GM12878 (cell line): ENCODE results near the gene TFB1M. TPM values are rescaled to one million over a fixed set of nuclear protein-coding genes. Genes with fewer than 3 reads are reported as not detected.

Experiments
- ATAC-seq: fragments of 200-7000 bp; cut with Tn5 transposase; 3 replicates; pipeline ENCODE4 v1.9.1; 2020; ENCODE audit warnings: mild to moderate bottlenecking, moderate library complexity
- BruUV-seq: library from RNA; stranded (reverse); fragments of 400-500 nt; replicated peaks from 2 replicates; lab custom pipeline; 2021; lab: Mats Ljungman, UMichigan
- CTCF ChIA-PET: fragments of 300-600 bp; sonication (Branson Sonifier 250); formaldehyde crosslinking; extraction: SDS; loops from one replicate; lab custom pipeline; 2021; ENCODE audit warnings: inconsistent platforms; lab: Yijun Ruan, JAX
- POLR2A ChIA-PET: fragments of 350-600 bp; formaldehyde crosslinking; extraction: SDS; loops from one replicate; lab custom pipeline; 2021; ENCODE audit warnings: inconsistent platforms; lab: Charles Lee
- RAD21 ChIA-PET: fragments of 300-600 bp; sonication (Branson Sonifier 250); formaldehyde crosslinking; loops from one replicate; lab custom pipeline; 2023; ENCODE audit warnings: antibody characterized with exemption; ENCODE audit not compliant: unreplicated experiment; lab: Charles Lee
- SMC1A ChIA-PET: fragments of 300-600 bp; sonication (Branson Sonifier 250); formaldehyde crosslinking; loops from one replicate; lab custom pipeline; 2023; ENCODE audit not compliant: unreplicated experiment, uncharacterized antibody; lab: Charles Lee
- DNase-seq: peaks from one replicate; pipeline ENCODE4 v3.0.0-alpha.2; 2011; ENCODE audit warnings: low read depth, low spot score
- FAIRE-seq: peaks from 3 replicates; lab custom pipeline; 2011; peaks lifted over from hg19 to GRCh38; lab: Jason Lieb, UNC
- H2AFZ ChIP-seq: 2 replicates; pipeline ENCODE4 v1.6.0; 2011; ENCODE audit warnings: low read depth, low read length, control low read depth; ENCODE audit not compliant: control insufficient read depth
- H3K27ac ChIP-seq: 2 replicates; pipeline ENCODE4 v1.5.1; 2011; ENCODE audit warnings: control low read depth; ENCODE audit not compliant: control insufficient read depth, insufficient read depth
- H3K27me3 ChIP-seq, 2 experiments: replicated peaks in 1 of 2; 2 replicates each; pipeline versions ENCODE4 v1.6.0 to v1.6.1; 2011; ENCODE audit warnings: low read length in 1 of 2; ENCODE audit not compliant: control insufficient read depth in 2 of 2, insufficient read depth in 2 of 2
- H3K36me3 ChIP-seq, 2 experiments: 2 replicates each; pipeline ENCODE4 v1.5.1; 2011; ENCODE audit warnings: low read length in 1 of 2; ENCODE audit not compliant: control insufficient read depth in 2 of 2, insufficient read depth in 2 of 2
- H3K4me1 ChIP-seq: 2 replicates; pipeline ENCODE4 v1.6.1; 2011; ENCODE audit warnings: mild to moderate bottlenecking, low read length, moderate library complexity, mixed read lengths; ENCODE audit not compliant: control insufficient read depth, insufficient read depth
- H3K4me2 ChIP-seq: 2 replicates; pipeline ENCODE4 v1.6.0; 2011; ENCODE audit warnings: control low read depth; ENCODE audit not compliant: control insufficient read depth, insufficient read depth
- H3K4me3 ChIP-seq: fragments of 200-600 bp; sonication (generic); 2 replicates; pipeline ENCODE4 v1.5.1; 2016
- H3K79me2 ChIP-seq: 2 replicates; pipeline ENCODE4 v1.6.0; 2011; ENCODE audit warnings: low read length; ENCODE audit not compliant: control insufficient read depth, insufficient read depth
- H3K9ac ChIP-seq: 2 replicates; pipeline ENCODE4 v1.8.0; 2011; ENCODE audit warnings: low read length, control low read depth, mixed read lengths; ENCODE audit not compliant: control insufficient read depth, insufficient read depth
- H3K9me3 ChIP-seq: replicated peaks from 3 replicates; pipeline ENCODE4 v1.5.1; 2011; ENCODE audit warnings: mild to moderate bottlenecking, low read length; ENCODE audit not compliant: control insufficient read depth, insufficient read depth
- H4K20me1 ChIP-seq: 2 replicates; pipeline ENCODE4 v1.6.0; 2011; ENCODE audit not compliant: control insufficient read depth, insufficient read depth
- CHD1 ChIP-seq: IDR thresholded peaks from 2 replicates; pipeline ENCODE4 v1.6.1; 2012; ENCODE audit warnings: low read depth, low read length, improper control_type of control experiment
- EP300 ChIP-seq, 2 experiments: fragments of 150-350 bp in 1 of 2; IDR thresholded peaks; 2 replicates each; pipeline ENCODE4 v1.6.1; 2011 to 2012; ENCODE audit warnings: low read depth in 2 of 2, low read length in 2 of 2, borderline replicate concordance in 1 of 2, improper control_type of control experiment in 1 of 2, inconsistent platforms in 1 of 2; ENCODE audit not compliant: control insufficient read depth in 1 of 2
- FOS ChIP-seq: IDR thresholded peaks from 3 replicates; pipeline ENCODE4 v1.6.1; 2011; ENCODE audit warnings: borderline replicate concordance; ENCODE audit not compliant: insufficient read length; ENCODE audit errors: extremely low read depth
- HCFC1 ChIP-seq: fragments of 150-350 bp; IDR thresholded peaks from 2 replicates; pipeline ENCODE4 v1.6.1; 2014; ENCODE audit warnings: low read length
- IKZF2 ChIP-seq, 2 experiments: fragments of 450-650 bp; IDR thresholded peaks; 2 replicates each; pipeline ENCODE4 v1.6.1; 2017; ENCODE audit warnings: mild to moderate bottlenecking in 2 of 2, moderate library complexity in 2 of 2
- IRF4 ChIP-seq: IDR thresholded peaks from 2 replicates; pipeline ENCODE4 v1.6.1; 2011; ENCODE audit warnings: low read depth, low read length
- POLR2A ChIP-seq: IDR thresholded peaks from 2 replicates; pipeline ENCODE4 v1.6.1; 2011; ENCODE audit warnings: low read depth, mild to moderate bottlenecking, low read length
- RELB ChIP-seq: fragments of 450-650 bp; IDR thresholded peaks from 2 replicates; pipeline ENCODE4 v1.6.1; 2017; ENCODE audit warnings: low read depth, mild to moderate bottlenecking, moderate library complexity
- SMAD5 ChIP-seq: IDR thresholded peaks from 2 replicates; pipeline ENCODE4 v1.6.1; 2016; ENCODE audit warnings: antibody characterized with exemption, low read depth
- SP1 ChIP-seq: IDR thresholded peaks from one replicate; pipeline ENCODE4 v1.6.1; 2011; ENCODE audit warnings: low read depth, low read length
- STAT1 ChIP-seq: fragments of 450-650 bp; conservative IDR thresholded peaks from 2 replicates; pipeline ENCODE4 v1.6.1; 2014; ENCODE audit warnings: antibody characterized with exemption, mild to moderate bottlenecking
- SUZ12 ChIP-seq: fragments of 200-600 bp; sonication (generic); IDR thresholded peaks from one replicate; pipeline ENCODE4 v1.6.1; 2018; ENCODE audit warnings: antibody characterized with exemption, mild to moderate bottlenecking; ENCODE audit not compliant: unreplicated experiment
- ZBTB4 ChIP-seq: fragments of 450-650 bp; formaldehyde crosslinking; IDR thresholded peaks from 2 replicates; pipeline ENCODE4 v1.4.0; 2022; ENCODE audit warnings: mild to moderate bottlenecking, moderate library complexity
- ZNF207 ChIP-seq: fragments of 450-650 bp; IDR thresholded peaks from 2 replicates; pipeline ENCODE4 v1.6.1; 2014; ENCODE audit warnings: antibody characterized with exemption, mild to moderate bottlenecking, borderline replicate concordance
- ZNF622 ChIP-seq: fragments of 450-650 bp; IDR thresholded peaks from 2 replicates; pipeline ENCODE4 v1.6.1; 2017; ENCODE audit warnings: mild to moderate bottlenecking, inconsistent platforms
- WGBS: methylation state at CpG from one replicate; pipeline ENCODE4 v1.1.6; 2016; ENCODE audit warnings: low lambda C conversion rate; ENCODE audit not compliant: insufficient replicate concordance, insufficient coverage; ENCODE audit errors: missing lambda C conversion rate; 5-methylcytosine and 5-hydroxymethylcytosine counted together
- in situ Hi-C: fragments of 300-500 bp; cut with MboI; formaldehyde crosslinking; loops from 9 replicates; pipeline ENCODE4 v1.14.3; 2018; ENCODE audit warnings: mixed read lengths
- intact Hi-C: fragments of 100-400 bp; cut with micrococcal nuclease; formaldehyde crosslinking; loops from one replicate; pipeline ENCODE4 v1.14.2; 2022; ENCODE audit not compliant: unreplicated experiment
- polyA plus RNA-seq, 11 experiments: library from polyadenylated mRNA; depleted of rRNA in 4 of 11; unstranded in 6 of 11; stranded (reverse) in 5 of 11; fragments of >200 nt; fragmentation: Nextera tagmentation in 4 of 11; fragmentation: Illumina TruSeq in 1 of 11; extraction: Ambion mirVana in 4 of 11; extraction: Trizol in 1 of 11; gene quantifications; 1 replicate in 1 of 11; 2 replicates in 10 of 11; pipeline versions ENCODE4 v1.2.1 to v1.2.3, GENCODE V29; 2011 to 2016; ENCODE audit warnings: inconsistent platforms in 2 of 11, missing spikeins in 2 of 11, low read depth in 1 of 11
- total RNA-seq, 4 experiments: library from RNA; depleted of rRNA in 3 of 4; stranded (reverse); fragments of >200 nt in 3 of 4; fragmentation: Illumina TruSeq in 1 of 4; extraction: Trizol in 1 of 4; gene quantifications; 2 replicates each; pipeline versions ENCODE4 v1.2.1 to v1.2.3, GENCODE V29; 2013 to 2021

The TFB1M gene
- total and polyA plus RNA-seq, 10 of the 15 experiments (the other 5 are each of a cell fraction or from before 2014, with no cell fraction given), result 29.9 to 117 (median 41.3) TPM

GRCh38 chr6:155301867-155302266 lies 12.4 kb downstream of the TFB1M start:
- RAD21 ChIA-PET, result no interaction called here
- no peaks in the 10 kb centered on the region for H4K20me1 ChIP-seq
- ATAC-seq (no peak), FAIRE-seq (no peak), DNase-seq (no peak)
- no peaks in the 10 kb centered on the region; the same call in 2 of the 3 replicates for H3K9me3 ChIP-seq
- WGBS, result 100% methylated on average over 2 of the region's 2 CpGs
- H3K4me3 ChIP-seq, result no peak overlapping the region
- CTCF ChIA-PET, result interaction anchor here (1.2 to 1.3 kb wide), 2 partner anchors 24 to 33 kb away, joined by 3 read pairs; no protein-coding TSS in a partner anchor
- BruUV-seq, result no TSS peak
- no peak overlapping the region for H3K4me2 ChIP-seq
- POLR2A ChIA-PET, result interaction anchor here (1.1 kb wide), 1 partner anchor 12 kb away, joined by 3 read pairs; the partner anchor contains the start of gene TFB1M
- H3K9ac ChIP-seq, result no peak overlapping the region
- no peaks in the 10 kb centered on the region for H3K4me1 ChIP-seq
- in situ Hi-C loops (no loop called here), intact Hi-C loops (no loop called here)
- SMC1A ChIA-PET, result interaction anchor here (0.8 to 2.7 kb wide), 5 partner anchors 9 to 53 kb away, joined by 3 to 7 read pairs (median 3); no protein-coding TSS in a partner anchor
- no peaks in the 10 kb centered on the region for H3K79me2 ChIP-seq
- TF ChIP-seq SP1 (no peak), IKZF2 (IDR thresholded peaks at IDR 0.05) (no peak), IRF4 (no peak), STAT1 (no peak), POLR2A (no peak), FOS (no peak), ZNF622 (no peak), ZNF207 (no peak), ZBTB4 (CRISPR knock-in tag) (no peak), RELB (no peak), SMAD5 (no peak), CHD1 (no peak), HCFC1 (no peak), SUZ12 (no peak), EP300 (IDR thresholded peaks at IDR 0.05; ENCODE audit: borderline replicate concordance in 1 of 2, control insufficient read depth in 1 of 2, low read depth in 2 of 2, low read length in 2 of 2) (no peak)
- H3K36me3 ChIP-seq, result peaks cover 2 to 7% of the 10 kb centered on the region in 2 experiments; a peak in 3 of 4 replicates
- no peak overlapping the region for H2AFZ ChIP-seq
- H3K27ac ChIP-seq, result no peak overlapping the region
- H3K27me3 ChIP-seq, result no peaks in the 10 kb centered on the region
